DOHH2 (cell line): ENCODE data around the gene RNLS.

Experiments used
- EZH2phosphoT487 ChIP-seq: fragments of 200-600 bp; sonication (generic); IDR thresholded peaks from 2 replicates; pipeline ENCODE4 v1.6.1; 2017; ENCODE audit warnings: borderline replicate concordance, mild to moderate bottlenecking, antibody characterized with exemption, low read length, moderate library complexity, mixed read lengths
- TF ChIP-seq, protein P1 (sequence below): fragments of 200-600 bp; sonication (generic); IDR thresholded peaks from one replicate; pipeline ENCODE4 v1.5.1; 2014; ENCODE audit warnings: antibody characterized with exemption, mild to moderate bottlenecking, low read depth, low read length; ENCODE audit not compliant: poor library complexity, severe bottlenecking

DNA sequence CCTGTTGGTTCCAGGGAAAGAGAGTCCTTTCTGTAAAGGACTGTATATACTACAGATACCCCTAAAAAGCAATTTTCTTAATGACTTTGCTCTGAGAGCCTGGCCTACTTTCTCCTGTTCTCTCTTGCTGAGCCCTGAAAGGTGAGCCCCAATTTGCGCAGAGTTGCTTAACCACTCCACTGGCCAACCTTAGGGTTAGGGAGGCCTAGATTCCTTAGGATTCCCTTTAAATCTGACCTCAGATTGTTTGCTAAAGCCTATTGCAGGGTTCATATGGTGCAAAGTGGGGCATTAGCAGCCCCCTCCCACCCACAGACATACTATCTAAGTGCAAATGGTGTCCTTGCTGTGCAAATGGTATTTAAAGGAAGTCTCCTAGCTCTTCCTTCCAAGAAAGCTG, 164.2 kb downstream of the RNLS start:
- TF ChIP-seq, protein P1, sequence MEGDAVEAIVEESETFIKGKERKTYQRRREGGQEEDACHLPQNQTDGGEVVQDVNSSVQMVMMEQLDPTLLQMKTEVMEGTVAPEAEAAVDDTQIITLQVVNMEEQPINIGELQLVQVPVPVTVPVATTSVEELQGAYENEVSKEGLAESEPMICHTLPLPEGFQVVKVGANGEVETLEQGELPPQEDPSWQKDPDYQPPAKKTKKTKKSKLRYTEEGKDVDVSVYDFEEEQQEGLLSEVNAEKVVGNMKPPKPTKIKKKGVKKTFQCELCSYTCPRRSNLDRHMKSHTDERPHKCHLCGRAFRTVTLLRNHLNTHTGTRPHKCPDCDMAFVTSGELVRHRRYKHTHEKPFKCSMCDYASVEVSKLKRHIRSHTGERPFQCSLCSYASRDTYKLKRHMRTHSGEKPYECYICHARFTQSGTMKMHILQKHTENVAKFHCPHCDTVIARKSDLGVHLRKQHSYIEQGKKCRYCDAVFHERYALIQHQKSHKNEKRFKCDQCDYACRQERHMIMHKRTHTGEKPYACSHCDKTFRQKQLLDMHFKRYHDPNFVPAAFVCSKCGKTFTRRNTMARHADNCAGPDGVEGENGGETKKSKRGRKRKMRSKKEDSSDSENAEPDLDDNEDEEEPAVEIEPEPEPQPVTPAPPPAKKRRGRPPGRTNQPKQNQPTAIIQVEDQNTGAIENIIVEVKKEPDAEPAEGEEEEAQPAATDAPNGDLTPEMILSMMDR, result no peak
- TF ChIP-seq EZH2phosphoT487, result no peak
